NCI-H1417 (cell line): ENCODE data around the gene ZSWIM7.
"Not testable (repeated sequence)": the region's sequence is repeated elsewhere in the genome, so short reads cannot be mapped to it uniquely, and the experiment has no call there.

Experiments
- DNase-seq, 3 experiments: peaks; one replicate each; lab custom pipeline; 2025; lab: John Stamatoyannopoulos, UW

Gene ZSWIM7

DNA sequence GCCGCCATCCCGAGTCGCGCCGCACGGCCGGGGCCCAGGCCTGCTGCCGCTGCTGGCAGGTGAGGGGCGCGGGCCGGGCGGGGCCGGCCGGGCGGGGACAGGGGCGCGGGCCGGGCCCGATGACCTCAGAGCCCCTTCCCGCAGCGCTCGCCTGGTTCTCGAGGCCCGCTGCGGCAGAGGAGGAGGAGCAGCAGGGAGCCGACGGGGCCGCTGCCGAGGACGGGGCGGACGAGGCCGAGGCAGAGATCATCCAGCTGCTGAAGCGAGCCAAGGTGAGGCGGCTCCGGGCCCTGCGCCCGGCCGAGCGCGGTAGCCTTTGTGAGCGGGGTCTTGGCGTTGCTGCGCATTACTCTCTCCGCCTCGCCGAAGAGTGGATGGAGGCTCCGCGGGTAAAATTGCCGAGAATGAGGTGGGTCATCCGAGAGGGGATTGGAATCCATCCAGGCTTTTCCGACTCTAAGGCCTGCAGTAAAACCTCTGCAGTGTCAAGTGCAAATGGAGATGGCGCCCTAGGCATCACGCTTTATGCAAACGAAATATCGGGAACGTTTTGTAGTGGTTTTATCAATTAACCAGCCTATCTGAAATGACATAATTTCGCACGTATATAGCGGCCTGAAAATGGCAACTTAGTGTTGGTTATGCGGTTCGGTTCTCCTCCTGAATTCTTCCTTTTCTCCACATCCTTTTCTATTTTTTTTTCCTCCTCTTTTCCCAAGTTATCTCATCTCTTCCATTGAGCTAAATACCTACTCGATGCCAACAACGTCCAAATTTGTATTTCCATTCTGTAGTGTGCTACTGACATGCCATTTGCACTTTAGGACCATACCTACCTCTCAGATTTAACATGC, 697 bp upstream of the ZSWIM7 start:
- DNase-seq = peak in 2 of 3 experiments; percentile 16 to 76

GRCh38 chr17:15998031-15998562, 1.4 kb downstream of the ZSWIM7 start:
- no peak for DNase-seq

- DNase-seq = no peak
These were observed 3.2 kb downstream of the ZSWIM7 start for GRCh38 chr17:15996322-15996721.

DNA sequence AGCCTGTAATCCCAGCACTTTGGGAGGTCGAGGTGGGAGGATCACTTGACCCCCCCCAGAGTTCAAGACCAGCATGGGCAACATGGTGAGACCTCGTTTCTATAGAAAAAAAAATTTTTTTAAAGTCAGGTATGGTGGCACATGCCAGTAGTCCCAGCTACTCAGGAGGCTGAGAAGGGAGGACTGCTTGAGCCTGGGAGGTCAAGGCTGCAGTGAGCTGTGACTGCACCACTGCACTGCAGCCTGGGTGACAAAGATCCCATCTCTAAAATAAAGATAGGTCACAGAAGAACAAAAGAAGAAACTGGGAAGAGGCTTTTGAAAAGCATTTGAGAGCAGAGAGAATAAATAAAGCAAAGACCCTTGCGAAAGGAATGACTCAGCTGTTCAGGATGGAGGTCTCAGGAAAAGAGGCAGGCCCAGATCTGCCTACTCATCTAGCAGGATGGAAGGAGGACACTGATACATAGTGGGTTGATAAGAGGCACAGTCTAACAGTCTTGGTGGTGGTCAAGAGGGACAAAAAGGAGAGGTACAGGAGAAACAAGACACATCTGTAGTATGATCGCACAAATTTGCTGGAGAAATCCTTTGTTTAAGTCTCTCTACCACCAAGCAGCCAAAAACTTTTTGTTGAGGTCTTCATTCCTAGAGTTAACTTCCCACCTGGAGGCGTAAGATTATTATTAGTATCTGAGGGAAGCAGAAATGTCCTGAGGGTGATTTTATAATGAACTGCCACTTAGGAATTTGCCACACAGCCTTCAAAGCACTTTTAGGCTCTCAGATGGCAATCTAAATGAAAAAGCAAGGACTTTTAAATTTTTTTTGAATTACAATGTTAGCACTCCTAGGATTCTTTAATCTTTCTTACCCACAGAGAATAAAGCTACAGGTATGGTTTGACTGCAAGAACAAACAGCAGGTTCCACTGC, 17.6 kb downstream of the ZSWIM7 start:
- no peak for DNase-seq

DNA sequence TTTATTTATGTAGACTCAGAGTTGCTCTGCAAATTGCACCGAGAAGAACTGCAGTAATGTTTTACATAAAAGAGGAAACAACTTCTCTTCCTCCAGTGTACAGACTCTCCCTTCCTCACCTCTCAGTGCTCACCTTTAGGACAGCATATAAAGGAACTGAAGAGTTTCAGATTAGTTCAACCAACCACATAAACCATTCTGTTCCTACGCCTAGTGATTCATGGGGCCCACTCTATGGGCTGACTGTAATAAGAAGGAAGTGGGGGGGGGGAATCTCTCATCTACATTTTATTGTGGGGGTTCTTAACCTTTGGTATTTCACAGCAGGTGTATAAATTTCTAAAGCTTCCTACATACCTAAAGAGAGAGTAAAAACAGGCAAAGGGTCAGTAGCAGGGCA, 18.3 kb downstream of the ZSWIM7 start:
- DNase-seq = no peak

GRCh38 chr17:15979013-15979412, 20.5 kb downstream of the ZSWIM7 start:
- DNase-seq = not testable (repeated sequence)

- no peak for DNase-seq
These were observed 20.9 kb downstream of the ZSWIM7 start for GRCh38 chr17:15978606-15979005.

GRCh38 chr17:15977894-15978293, 21.6 kb downstream of the ZSWIM7 start:
- DNase-seq = no peak

- DNase-seq = no peak
These were observed 25.7 kb downstream of the ZSWIM7 start for GRCh38 chr17:15973834-15974233.

DNA sequence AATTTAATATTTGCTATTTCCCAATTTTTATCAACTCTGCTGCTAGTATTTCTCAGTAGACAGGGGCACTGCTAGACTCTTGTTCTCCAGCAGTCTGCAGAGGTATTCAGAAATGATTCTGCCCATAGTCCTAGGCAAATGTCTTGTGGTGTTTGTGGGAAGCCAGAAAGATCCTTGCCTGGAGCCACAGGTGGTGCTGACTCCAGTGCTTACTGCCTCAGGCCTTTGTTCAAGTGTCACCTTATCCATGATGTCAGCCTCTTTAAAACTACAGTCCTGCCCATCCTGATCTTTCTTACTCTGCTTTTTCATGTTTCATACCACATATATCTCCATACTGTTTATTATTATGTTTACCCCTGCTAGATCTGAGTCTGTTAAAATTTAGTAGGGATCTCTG, 26.5 kb downstream of the ZSWIM7 start:
- no peak for DNase-seq

GRCh38 chr17:15972497-15972951, 27.0 kb downstream of the ZSWIM7 start:
- no peak for DNase-seq

GRCh38 chr17:15971882-15972281, 27.6 kb downstream of the ZSWIM7 start:
- no peak for DNase-seq

DNA sequence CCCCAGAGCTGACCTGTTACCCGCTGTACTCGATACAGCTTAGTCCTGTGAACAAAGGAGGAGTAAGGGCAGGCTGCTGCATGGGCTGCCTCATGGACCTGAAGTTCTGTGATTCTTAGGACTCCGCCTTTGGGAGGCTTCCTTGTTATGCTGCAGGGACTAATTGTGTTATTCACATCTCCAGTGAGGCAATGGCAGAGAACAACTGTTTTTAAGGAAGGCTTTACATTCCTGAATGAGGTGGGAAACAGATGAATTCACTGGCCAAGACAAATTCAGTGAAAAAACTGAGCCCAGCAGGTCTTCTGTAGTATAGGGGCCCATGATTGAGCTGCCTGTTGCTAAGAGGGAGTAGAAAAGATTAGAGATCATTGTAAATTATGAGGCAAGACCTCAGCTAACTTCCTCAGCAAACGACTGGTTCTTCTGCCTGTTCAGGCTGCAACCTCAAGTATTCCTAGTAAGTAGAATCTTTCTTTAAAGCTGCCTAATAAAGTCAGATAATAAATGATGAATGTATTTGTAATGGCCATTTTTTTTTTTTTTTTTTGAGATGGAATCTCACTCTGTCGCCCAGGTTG, 28.3 kb downstream of the ZSWIM7 start:
- DNase-seq = no peak

GRCh38 chr17:15970500-15970899, 29.0 kb downstream of the ZSWIM7 start:
- DNase-seq = no peak

DNA sequence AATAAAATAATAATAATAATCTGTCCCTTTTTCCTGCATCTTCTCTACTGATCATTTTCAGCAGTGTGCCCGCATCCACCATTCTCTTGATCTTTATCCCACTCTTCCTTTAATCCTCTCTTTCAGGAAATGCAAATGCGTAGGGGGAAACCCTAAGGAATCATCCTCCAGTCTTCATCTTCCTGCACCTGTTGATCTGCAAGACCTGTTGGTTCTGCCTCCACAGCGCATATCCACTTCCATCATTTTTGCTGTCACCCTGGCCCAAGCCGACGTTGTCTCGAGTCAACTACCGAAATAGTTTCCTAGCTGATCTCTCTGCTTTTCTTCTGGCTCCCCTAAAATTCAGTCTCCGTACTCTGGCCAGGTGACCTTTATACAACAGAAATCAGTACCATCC, 30.0 kb downstream of the ZSWIM7 start:
- DNase-seq = no peak

- DNase-seq = no peak
These were observed 31.7 kb downstream of the ZSWIM7 start for GRCh38 chr17:15967706-15968399.

- DNase-seq = peak in 2 of 3 experiments; percentile 14 to 29
These were observed 32.6 kb downstream of the ZSWIM7 start for GRCh38 chr17:15966879-15967248.

GRCh38 chr17:15966183-15966878, 33.2 kb downstream of the ZSWIM7 start:
- DNase-seq = peak; percentile 49 to 75 (median 71)

- peak in 1 of 3 experiments; percentile 7 for DNase-seq
These were observed 34.0 kb downstream of the ZSWIM7 start for GRCh38 chr17:15965528-15965927.

- DNase-seq = no peak
These were observed 35.8 kb downstream of the ZSWIM7 start for GRCh38 chr17:15963670-15964110.

DNA sequence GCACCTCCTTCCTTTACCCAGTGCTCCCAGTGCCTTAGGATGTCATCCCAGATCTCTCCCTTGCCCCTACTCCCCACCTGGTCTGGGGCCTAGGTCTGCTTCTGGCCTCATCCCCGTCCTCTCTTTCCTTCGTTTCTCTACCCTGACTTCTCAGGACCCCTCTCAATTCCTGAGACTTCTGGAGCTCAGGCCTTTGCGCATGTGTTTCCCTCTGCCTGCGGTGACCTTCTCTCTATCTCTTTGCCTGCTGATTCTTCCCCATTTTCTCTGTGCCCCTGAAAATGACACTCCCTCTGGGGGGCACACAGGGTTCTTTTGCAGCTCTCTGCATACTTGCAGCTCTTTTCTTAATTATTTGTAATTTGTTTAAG, 41.0 kb downstream of the ZSWIM7 start:
- no peak for DNase-seq
